Neuronal stem cell (in vitro differentiated cells): Measurements from ENCODE around the gene RSPRY1.

Source experiments
- DNase-seq: peaks from one replicate; pipeline ENCODE4 v3.0.0-alpha.2; 2013; ENCODE audit warnings: low spot score
- H2AFZ ChIP-seq: one replicate; pipeline ENCODE4 v1.6.1; 2013; ENCODE audit warnings: mild to moderate bottlenecking, low read length, inconsistent platforms
- H2AK5ac ChIP-seq: 2 replicates; pipeline ENCODE4 v1.6.1; 2013; ENCODE audit warnings: low read depth, mild to moderate bottlenecking, inconsistent platforms, low read length, moderate library complexity, mixed read lengths
- H2BK120ac ChIP-seq: 2 replicates; pipeline ENCODE4 v1.6.1; 2013; ENCODE audit warnings: low read depth, mild to moderate bottlenecking, inconsistent platforms, low read length, moderate library complexity, mixed read lengths
- H2BK12ac ChIP-seq: one replicate; pipeline ENCODE4 v1.6.1; 2013; ENCODE audit warnings: low read length, inconsistent platforms
- H2BK15ac ChIP-seq: 2 replicates; pipeline ENCODE4 v1.6.1; 2013; ENCODE audit warnings: mild to moderate bottlenecking, low read length, inconsistent platforms, mixed read lengths
- H2BK5ac ChIP-seq: one replicate; pipeline ENCODE4 v1.6.1; 2013; ENCODE audit warnings: inconsistent platforms, mild to moderate bottlenecking, low read length, moderate library complexity
- H3K14ac ChIP-seq: one replicate; pipeline ENCODE4 v1.6.1; 2013; ENCODE audit warnings: low read length, inconsistent platforms
- H3K18ac ChIP-seq: 2 replicates; pipeline ENCODE4 v1.6.1; 2013; ENCODE audit warnings: low read length, inconsistent platforms
- H3K23ac ChIP-seq: 2 replicates; pipeline ENCODE4 v1.6.1; 2013; ENCODE audit warnings: low read depth, mild to moderate bottlenecking, mixed read lengths, low read length, inconsistent platforms; ENCODE audit not compliant: poor library complexity
- H3K27ac ChIP-seq: replicated peaks from 3 replicates; pipeline ENCODE4 v1.5.1; 2013; ENCODE audit warnings: low read length, inconsistent platforms
- H3K27me3 ChIP-seq, 3 experiments: 2 replicates each; pipeline ENCODE4 v1.6.1; 2013; ENCODE audit warnings: low read length in 3 of 3, mild to moderate bottlenecking in 2 of 3, inconsistent platforms in 1 of 3, low read depth in 1 of 3, mixed read lengths in 1 of 3, moderate library complexity in 1 of 3; ENCODE audit not compliant: control insufficient read depth in 3 of 3, insufficient read depth in 3 of 3
- H3K36me3 ChIP-seq, 2 donors: replicated peaks in 1 of 2; 2 replicates each; pipeline ENCODE4 v1.6.1; 2013; ENCODE audit warnings: low read length in 2 of 2; ENCODE audit not compliant: control insufficient read depth in 2 of 2, insufficient read depth in 2 of 2
- H3K4ac ChIP-seq: 2 replicates; pipeline ENCODE4 v1.6.1; 2013; ENCODE audit warnings: inconsistent platforms, mild to moderate bottlenecking, low read length, moderate library complexity
- H3K4me1 ChIP-seq, 2 donors: 1 replicate in 1 of 2; 2 replicates in 1 of 2; pipeline ENCODE4 v1.6.1; 2013; ENCODE audit warnings: low read length in 2 of 2, low read depth in 1 of 2; ENCODE audit not compliant: control insufficient read depth in 2 of 2, insufficient read depth in 1 of 2
- H3K4me2 ChIP-seq: one replicate; pipeline ENCODE4 v1.6.1; 2013; ENCODE audit warnings: mild to moderate bottlenecking, low read length, inconsistent platforms; ENCODE audit not compliant: insufficient read depth, poor library complexity, severe bottlenecking
- H3K4me3 ChIP-seq, 2 donors: 2 replicates each; pipeline ENCODE4 v1.5.1; 2013; ENCODE audit warnings: low read length in 2 of 2, mild to moderate bottlenecking in 2 of 2, inconsistent platforms in 1 of 2, moderate library complexity in 1 of 2
- H3K79me1 ChIP-seq: one replicate; pipeline ENCODE4 v1.6.1; 2013; ENCODE audit warnings: low read depth, mild to moderate bottlenecking, inconsistent platforms, low read length, moderate library complexity
- H3K9ac ChIP-seq: one replicate; pipeline ENCODE4 v1.6.1; 2013; ENCODE audit warnings: mild to moderate bottlenecking, low read depth, low read length, inconsistent platforms; ENCODE audit not compliant: poor library complexity
- H3K9me3 ChIP-seq, 2 donors: replicated peaks in 1 of 2; 2 replicates each; pipeline versions ENCODE3 to v1.6.1; 2013; ENCODE audit warnings: low read length in 2 of 2, mild to moderate bottlenecking in 2 of 2, inconsistent platforms in 1 of 2, low read depth in 1 of 2, mixed read lengths in 1 of 2, moderate library complexity in 1 of 2; ENCODE audit not compliant: control insufficient read depth in 2 of 2, insufficient read depth in 1 of 2
- H4K8ac ChIP-seq: one replicate; pipeline ENCODE4 v1.6.1; 2013; ENCODE audit warnings: low read depth, mild to moderate bottlenecking, inconsistent platforms, low read length, moderate library complexity
- H4K91ac ChIP-seq: one replicate; pipeline ENCODE4 v1.6.1; 2013; ENCODE audit warnings: low read length, low read depth, mild to moderate bottlenecking, inconsistent platforms; ENCODE audit not compliant: poor library complexity
- WGBS, 2 donors: extraction: QIAGEN DNeasy Blood & Tissue Kit; methylation state at CpG; one replicate each; pipeline ENCODE4 v1.1.7; 2013; ENCODE audit warnings: missing lambda C conversion rate in 2 of 2, mixed read lengths in 1 of 2; ENCODE audit not compliant: insufficient read length in 2 of 2, insufficient replicate concordance in 1 of 2; ENCODE audit errors: extremely low coverage in 2 of 2; 5-methylcytosine and 5-hydroxymethylcytosine counted together

Gene RSPRY1

GRCh38 chr16:57233944-57234706 lies 48.0 kb downstream of the RSPRY1 start:
- Histone ChIP-seq H3K23ac (no peak overlapping the region), H3K79me1 (no peaks in the 10 kb centered on the region), H3K4ac (no peak overlapping the region), H4K91ac (no peak overlapping the region), H2BK12ac (no peak overlapping the region), H3K9me3 (peaks cover 0 to 10% of the 10 kb centered on the region in 2 donors), H3K14ac (no peak overlapping the region), H3K18ac (no peak overlapping the region), H2AK5ac (no peak overlapping the region), H3K27me3 (no peaks in the 10 kb centered on the region), H2BK120ac (no peak overlapping the region), H3K9ac (no peak overlapping the region), H3K27ac (no peak overlapping the region), H4K8ac (no peak overlapping the region), H3K4me3 (no peak overlapping the region), H2AFZ (no peak overlapping the region), H3K36me3 (peaks cover 20 to 99% of the 10 kb centered on the region in 2 donors), H3K4me2 (no peak overlapping the region), H2BK5ac (no peak overlapping the region), H2BK15ac (no peak overlapping the region), H3K4me1 (no peaks in the 10 kb centered on the region)
- no peak for DNase-seq
- no CpG with 5 or more reads among the region's 9 CpGs for WGBS, 2 donors

GRCh38 chr16:57234707-57235092 lies 48.6 kb downstream of the RSPRY1 start:
- no peak overlapping the region for H3K4me2 ChIP-seq
- H3K27ac ChIP-seq = no peak overlapping the region
- H3K79me1 ChIP-seq = no peaks in the 10 kb centered on the region
- DNase-seq = no peak
- H2AFZ ChIP-seq = no peak overlapping the region
- H4K91ac ChIP-seq = no peak overlapping the region
- no peaks in the 10 kb centered on the region for H3K27me3 ChIP-seq
- H4K8ac ChIP-seq = no peak overlapping the region
- H2BK5ac ChIP-seq = no peak overlapping the region
- H3K9ac ChIP-seq = no peak overlapping the region
- H3K14ac ChIP-seq = no peak overlapping the region
- H3K36me3 ChIP-seq = peaks cover 22 to 99% of the 10 kb centered on the region in 2 donors
- no peak overlapping the region for H2BK120ac ChIP-seq
- H2BK12ac ChIP-seq = no peak overlapping the region
- H2BK15ac ChIP-seq = no peak overlapping the region
- H3K23ac ChIP-seq = no peak overlapping the region
- H3K4ac ChIP-seq = no peak overlapping the region
- H3K9me3 ChIP-seq = peaks cover 0 to 10% of the 10 kb centered on the region in 2 donors
- H3K4me1 ChIP-seq = no peaks in the 10 kb centered on the region
- no peak overlapping the region for H2AK5ac ChIP-seq
- no peak overlapping the region for H3K18ac ChIP-seq
- no peak overlapping the region for H3K4me3 ChIP-seq

- Histone ChIP-seq H4K91ac (no peak overlapping the region), H3K23ac (no peak overlapping the region), H3K18ac (no peak overlapping the region), H2AFZ (no peak overlapping the region), H2BK5ac (no peak overlapping the region), H3K36me3 (peaks cover 22 to 99% of the 10 kb centered on the region in 2 donors), H2BK12ac (no peak overlapping the region), H3K4me1 (no peaks in the 10 kb centered on the region), H2AK5ac (no peak overlapping the region), H2BK15ac (no peak overlapping the region), H3K14ac (no peak overlapping the region), H4K8ac (no peak overlapping the region), H3K27ac (no peak overlapping the region), H3K4ac (no peak overlapping the region), H3K27me3 (no peaks in the 10 kb centered on the region), H3K9me3 (peaks cover 0 to 10% of the 10 kb centered on the region in 2 donors), H2BK120ac (no peak overlapping the region), H3K79me1 (no peaks in the 10 kb centered on the region), H3K4me2 (no peak overlapping the region), H3K4me3 (no peak overlapping the region), H3K9ac (no peak overlapping the region)
- DNase-seq = no peak
- WGBS, 2 donors = no CpG with 5 or more reads among the region's 8 CpGs
These were observed 49.2 kb downstream of the RSPRY1 start for GRCh38 chr16:57235128-57236021.

GRCh38 chr16:57236022-57236350 lies 49.9 kb downstream of the RSPRY1 start:
- Histone ChIP-seq H3K36me3 (peaks cover 22 to 95% of the 10 kb centered on the region in 2 donors), H3K4me2 (no peak overlapping the region), H2AFZ (no peak overlapping the region)

More at GRCh38 chr16:57236022-57236350, 49.9 kb downstream of the RSPRY1 start:
- no peak overlapping the region for H2BK5ac ChIP-seq
- H3K4ac ChIP-seq = no peak overlapping the region
- no peak overlapping the region for H3K9ac ChIP-seq
- no peak overlapping the region for H2BK12ac ChIP-seq
- H4K8ac ChIP-seq = no peak overlapping the region
- no peaks in the 10 kb centered on the region for H3K4me1 ChIP-seq
- H3K23ac ChIP-seq = no peak overlapping the region
- no peak overlapping the region for H2AK5ac ChIP-seq
- no peak overlapping the region for H3K14ac ChIP-seq
- no peaks in the 10 kb centered on the region for H3K79me1 ChIP-seq
- no peaks in the 10 kb centered on the region for H3K27me3 ChIP-seq
- H3K4me3 ChIP-seq = no peak overlapping the region
- H3K27ac ChIP-seq = no peak overlapping the region
- no peak overlapping the region for H2BK120ac ChIP-seq
- no peak for DNase-seq
- no peak overlapping the region for H2BK15ac ChIP-seq
- H3K18ac ChIP-seq = no peak overlapping the region
- H4K91ac ChIP-seq = no peak overlapping the region
- peaks cover 0 to 10% of the 10 kb centered on the region in 2 donors for H3K9me3 ChIP-seq
